Small intestine (tissue), 7 donors: ENCODE measurements around the gene ANKRD28. TPM values are rescaled to one million over a fixed set of nuclear protein-coding genes. Genes with fewer than 3 reads are reported as not detected.

Experiments used
- DNase-seq, 2 donors: peaks; one replicate each; pipeline versions ENCODE4 v3.0.0 to v3.0.0-alpha.2; 2013
- FAIRE-seq: peaks from 2 replicates; lab custom pipeline; 2012; peaks lifted over from hg19 to GRCh38; lab: Jason Lieb, UNC
- H3K27ac ChIP-seq, 3 donors: one replicate each; pipeline ENCODE4 v1.5.1; 2013; ENCODE audit warnings: low read length in 2 of 3, mild to moderate bottlenecking in 2 of 3, control low read depth in 1 of 3, inconsistent platforms in 1 of 3, low read depth in 1 of 3, moderate library complexity in 1 of 3
- H3K27me3 ChIP-seq, 3 donors: one replicate each; pipeline ENCODE4 v1.6.1; 2013; ENCODE audit warnings: low read length in 3 of 3, inconsistent platforms in 1 of 3; ENCODE audit not compliant: control insufficient read depth in 3 of 3, insufficient read depth in 3 of 3
- H3K36me3 ChIP-seq, 3 donors: one replicate each; pipeline ENCODE4 v1.6.1; 2013; ENCODE audit warnings: low read length in 3 of 3, inconsistent platforms in 1 of 3, low read depth in 1 of 3, mild to moderate bottlenecking in 1 of 3, moderate library complexity in 1 of 3; ENCODE audit not compliant: control insufficient read depth in 3 of 3, insufficient read depth in 2 of 3
- H3K4me1 ChIP-seq, 3 donors: one replicate each; pipeline ENCODE4 v1.6.1; 2013; ENCODE audit warnings: low read length in 2 of 3, inconsistent platforms in 1 of 3, low read depth in 1 of 3, mild to moderate bottlenecking in 1 of 3, moderate library complexity in 1 of 3; ENCODE audit not compliant: control insufficient read depth in 3 of 3, insufficient read depth in 2 of 3
- H3K4me3 ChIP-seq, 3 donors: one replicate each; pipeline ENCODE4 v1.5.1; 2013; ENCODE audit warnings: low read length in 3 of 3, control low read depth in 1 of 3, inconsistent platforms in 1 of 3, low read depth in 1 of 3, mild to moderate bottlenecking in 1 of 3, moderate library complexity in 1 of 3
- H3K9me3 ChIP-seq, 2 donors: one replicate each; pipeline ENCODE4 v1.6.1; 2013; ENCODE audit warnings: low read depth in 1 of 2, low read length in 1 of 2; ENCODE audit not compliant: control insufficient read depth in 2 of 2, insufficient read depth in 1 of 2
- WGBS, 3 donors: extraction: QIAGEN DNeasy Blood & Tissue Kit; methylation state at CpG; one replicate each; pipeline ENCODE4 v1.1.7; 2013; 5-methylcytosine and 5-hydroxymethylcytosine counted together
- polyA plus RNA-seq, 4 donors: library from polyadenylated mRNA; stranded (reverse) in 3 of 4; unstranded in 1 of 4; fragments of 200-250 nt in 3 of 4; fragments of 120-200 nt in 1 of 4; gene quantifications; one replicate each; pipeline versions ENCODE4 v1.2.1 to v1.2.3, GENCODE V29; 2013
- donor health status: healthy with polysubstance abuse.
- donor health status: control.
- donor health status: control.
- donor health status: Bipolar disorder and iron deficiency.
- donor health status: healthy.

ANKRD28 gene
- polyA plus RNA-seq, 4 donors, result 8.9 to 28.7 (median 11.6) TPM

GRCh38 chr3:15657016-15657415, 140.8 kb downstream of the ANKRD28 start:
- FAIRE-seq (no peak), DNase-seq (no peak)
- peaks cover 0 to 15% of the 10 kb centered on the region in 2 donors for H3K9me3 ChIP-seq
- H3K4me1 ChIP-seq, result no peaks in the 10 kb centered on the region
- H3K4me3 ChIP-seq, result no peak overlapping the region
- no peak overlapping the region for H3K27ac ChIP-seq
- no peaks in the 10 kb centered on the region for H3K27me3 ChIP-seq
- no peaks in the 10 kb centered on the region for H3K36me3 ChIP-seq

GRCh38 chr3:15656342-15656741, 141.4 kb downstream of the ANKRD28 start:
- FAIRE-seq (no peak), DNase-seq (no peak)
- H3K9me3 ChIP-seq, result peaks cover 0 to 15% of the 10 kb centered on the region in 2 donors
- H3K4me3 ChIP-seq, result no peak overlapping the region
- WGBS, 3 donors, result 85 to 98% (median 91%) methylated on average over 5 of the region's 5 CpGs
- H3K27ac ChIP-seq, result no peak overlapping the region
- no peaks in the 10 kb centered on the region for H3K4me1 ChIP-seq
- no peaks in the 10 kb centered on the region for H3K36me3 ChIP-seq
- no peaks in the 10 kb centered on the region for H3K27me3 ChIP-seq

- H3K4me3 ChIP-seq, result no peak overlapping the region
- H3K36me3 ChIP-seq, result no peaks in the 10 kb centered on the region
- H3K9me3 ChIP-seq, result peaks cover 0 to 15% of the 10 kb centered on the region in 2 donors
- no peak overlapping the region for H3K27ac ChIP-seq
- no peak for DNase-seq
- no peaks in the 10 kb centered on the region for H3K27me3 ChIP-seq
- H3K4me1 ChIP-seq, result no peaks in the 10 kb centered on the region
- no peak for FAIRE-seq
- 96 to 97% (median 97%) methylated on average over 9 of the region's 9 CpGs for WGBS, 3 donors
Observed at GRCh38 chr3:15654891-15655290, 142.9 kb downstream of the ANKRD28 start.

GRCh38 chr3:15654127-15654526, 143.7 kb downstream of the ANKRD28 start:
- Histone ChIP-seq H3K27me3 (no peaks in the 10 kb centered on the region), H3K4me3 (no peak overlapping the region), H3K9me3 (peaks cover 0 to 15% of the 10 kb centered on the region in 2 donors), H3K36me3 (peaks cover 0 to 3% (median 0%) of the 10 kb centered on the region in 3 donors), H3K27ac (no peak overlapping the region), H3K4me1 (no peaks in the 10 kb centered on the region)
- FAIRE-seq (no peak), DNase-seq (no peak)

- FAIRE-seq, result no peak
Observed at GRCh38 chr3:15653321-15653720, 144.5 kb downstream of the ANKRD28 start.

GRCh38 chr3:15651396-15651795, 146.4 kb downstream of the ANKRD28 start:
- no peaks in the 10 kb centered on the region for H3K27me3 ChIP-seq
- no peak for DNase-seq
- peaks cover 0 to 3% of the 10 kb centered on the region in 2 donors for H3K9me3 ChIP-seq
- H3K4me1 ChIP-seq, result peaks cover 0 to 8% (median 0%) of the 10 kb centered on the region in 3 donors
- no peak overlapping the region for H3K27ac ChIP-seq
- FAIRE-seq, result no peak
- no peak overlapping the region for H3K4me3 ChIP-seq
- 75 to 97% (median 94%) methylated on average over 8 of the region's 8 CpGs for WGBS, 3 donors
- peaks cover 0 to 10% (median 0%) of the 10 kb centered on the region in 3 donors for H3K36me3 ChIP-seq

More at GRCh38 chr3:15653321-15653720, 144.5 kb downstream of the ANKRD28 start:
- H3K36me3 ChIP-seq, result peaks cover 0 to 3% (median 0%) of the 10 kb centered on the region in 3 donors
- no peaks in the 10 kb centered on the region for H3K4me1 ChIP-seq
- H3K9me3 ChIP-seq, result peaks cover 0 to 12% of the 10 kb centered on the region in 2 donors
- no peak overlapping the region for H3K27ac ChIP-seq
- DNase-seq, result no peak
- WGBS, 3 donors, result 76 to 90% (median 89%) methylated on average over 3 of the region's 3 CpGs
- H3K4me3 ChIP-seq, result no peak overlapping the region
- H3K27me3 ChIP-seq, result no peaks in the 10 kb centered on the region

- Histone ChIP-seq H3K27me3 (no peaks in the 10 kb centered on the region), H3K36me3 (peaks cover 0 to 20% (median 5%) of the 10 kb centered on the region in 3 donors), H3K4me1 (peaks cover 0 to 8% (median 0%) of the 10 kb centered on the region in 3 donors), H3K9me3 (no peaks in the 10 kb centered on the region), H3K4me3 (no peak overlapping the region), H3K27ac (no peak overlapping the region)
- no peak for DNase-seq
- FAIRE-seq, result no peak
- WGBS, 3 donors, result 85 to 94% (median 93%) methylated on average over 5 of the region's 5 CpGs
Observed at GRCh38 chr3:15649858-15650257, 147.9 kb downstream of the ANKRD28 start.

GRCh38 chr3:15649341-15649740, 148.4 kb downstream of the ANKRD28 start:
- Histone ChIP-seq H3K4me1 (peaks cover 0 to 8% (median 0%) of the 10 kb centered on the region in 3 donors), H3K36me3 (peaks cover 0 to 24% (median 5%) of the 10 kb centered on the region in 3 donors), H3K4me3 (no peak overlapping the region), H3K27ac (no peak overlapping the region), H3K9me3 (no peaks in the 10 kb centered on the region), H3K27me3 (no peaks in the 10 kb centered on the region)
- DNase-seq (peak in 1 of 2 donors; percentile 43), FAIRE-seq (no peak)
- 63 to 87% (median 75%) methylated on average over 3 of the region's 3 CpGs for WGBS, 3 donors

- no peak for FAIRE-seq
- Histone ChIP-seq H3K36me3 (peaks cover 0 to 27% (median 5%) of the 10 kb centered on the region in 3 donors), H3K27ac (peak overlapping the region in 1 of 3 donors; percentile 84), H3K4me1 (peaks cover 0 to 8% (median 0%) of the 10 kb centered on the region in 3 donors), H3K4me3 (no peak overlapping the region), H3K27me3 (no peaks in the 10 kb centered on the region), H3K9me3 (no peaks in the 10 kb centered on the region)
- DNase-seq, result peak in 1 of 2 donors; percentile 38
- WGBS, 3 donors, result 57 to 87% (median 66%) methylated on average over 4 of the region's 4 CpGs
Observed at GRCh38 chr3:15647611-15648167, 150.1 kb downstream of the ANKRD28 start.
